Measurements from ENCODE around the gene UNCX. TPM values are rescaled to one million over a fixed set of nuclear protein-coding genes. Genes with fewer than 3 reads are reported as not detected.

Gene UNCX
- total and polyA plus RNA-seq, 2 experiments from 2014 or later: not detected

GRCh38 chr7:1276626-1277175 lies 44.0 kb downstream of the UNCX start:
- no peaks in the 10 kb centered on the region for H3K4me1 ChIP-seq (ENCODE audit: insufficient read depth)
- ATAC-seq: no peak
- no peaks in the 10 kb centered on the region for H3K9me2 ChIP-seq (ENCODE audit: insufficient read depth)
- no peaks in the 10 kb centered on the region for H3K27me3 ChIP-seq (ENCODE audit: insufficient read depth)
- no peaks in the 10 kb centered on the region for H3K36me3 ChIP-seq (ENCODE audit: insufficient read depth)
- H3K4me3 Mint-ChIP-seq: no peak overlapping the region
- no peaks in the 10 kb centered on the region for H4K20me1 ChIP-seq (replicated peaks; ENCODE audit: insufficient read depth)
- no peaks in the 10 kb centered on the region for H3F3A ChIP-seq (replicated peaks; ENCODE audit: low read depth)
- H3K4me2 ChIP-seq: no peak overlapping the region
- H3K27me3 Mint-ChIP-seq (ENCODE audit: insufficient read depth, low read depth, poor library complexity): peaks cover 6% of the 10 kb centered on the region
- no peaks in the 10 kb centered on the region for H3K79me2 ChIP-seq (replicated peaks; ENCODE audit: insufficient read depth)
- H3K9me3 Mint-ChIP-seq: peaks cover 23% of the 10 kb centered on the region
- no peaks in the 10 kb centered on the region for H3K36me3 Mint-ChIP-seq (ENCODE audit: low read depth)
- no peak overlapping the region for H3K27ac Mint-ChIP-seq
- no peak for DNase-seq (ENCODE audit: low spot score)
- no peak overlapping the region for H3K4me3 ChIP-seq
- H3K4me1 Mint-ChIP-seq: no peaks in the 10 kb centered on the region
- TF ChIP-seq NANOG (IDR thresholded peaks at IDR 0.05; ENCODE audit: borderline replicate concordance) (no peak), EZH2phosphoT487 (IDR thresholded peaks at IDR 0.05; ENCODE audit: unreplicated experiment) (no peak), ZNF331 (CRISPR knock-in tag; IDR thresholded peaks at IDR 0.05; ENCODE audit: low read depth) (no peak), CTCF (conservative IDR thresholded peaks at IDR 0.05; ENCODE audit: low read depth in 2 of 2) (no peak), REST (IDR thresholded peaks at IDR 0.05; ENCODE audit: unreplicated experiment) (no peak), POLR2AphosphoS5 (IDR thresholded peaks at IDR 0.05; ENCODE audit: low read depth) (no peak), CREB1 (CRISPR knock-in tag; IDR thresholded peaks at IDR 0.05; ENCODE audit: low read depth) (no peak), JUNB (IDR thresholded peaks at IDR 0.05; ENCODE audit: unreplicated experiment) (no peak), ETS1 (IDR thresholded peaks at IDR 0.05) (no peak), ZNF114 (CRISPR knock-in tag; IDR thresholded peaks at IDR 0.05) (no peak), ZNF462 (CRISPR knock-in tag; IDR thresholded peaks at IDR 0.05) (no peak), EZH2 (IDR thresholded peaks at IDR 0.05; ENCODE audit: low read depth, unreplicated experiment) (no peak), STAT1 (IDR thresholded peaks at IDR 0.05; ENCODE audit: unreplicated experiment) (no peak)
- H3K27ac ChIP-seq (ENCODE audit: low read depth): no peak overlapping the region
- no peak overlapping the region for H2AFZ ChIP-seq
